Measurements from ENCODE around the gene ATP8A2.
"Not testable (repeated sequence)": the region's sequence is repeated elsewhere in the genome, so short reads cannot be mapped to it uniquely, and the experiment has no call there.

Gene ATP8A2

GRCh38 chr13:25371875-25372283 lies at the start of gene ATP8A2:
TSS of gene ATP8A2 (plus strand) at chr13:25371974. CDS start at chr13:25372213, 239 bp downstream.
- no peak for DNase-seq (ENCODE audit: low spot score)

GRCh38 chr13:25324100-25324499 lies 47.7 kb upstream of the ATP8A2 start:
- DNase-seq (ENCODE audit: low spot score): no peak

- no peak for DNase-seq (ENCODE audit: low spot score)
These were observed 42.1 kb upstream of the ATP8A2 start for GRCh38 chr13:25329706-25330105.

GRCh38 chr13:25330541-25330940 lies 41.2 kb upstream of the ATP8A2 start:
- no peak for DNase-seq (ENCODE audit: low spot score)

- no peak for DNase-seq (ENCODE audit: low spot score)
These were observed 35.9 kb upstream of the ATP8A2 start for GRCh38 chr13:25335856-25336255.

- DNase-seq (ENCODE audit: low spot score): no peak
These were observed 26.2 kb upstream of the ATP8A2 start for GRCh38 chr13:25345576-25345975.

- peak; percentile 13 for DNase-seq (ENCODE audit: low spot score)
These were observed 24.6 kb upstream of the ATP8A2 start for GRCh38 chr13:25347151-25347550.

- DNase-seq (ENCODE audit: low spot score): no peak
These were observed 20.4 kb upstream of the ATP8A2 start for GRCh38 chr13:25351404-25351803.

GRCh38 chr13:25352230-25352629 lies 19.5 kb upstream of the ATP8A2 start:
- DNase-seq (ENCODE audit: low spot score): no peak

GRCh38 chr13:25352806-25353205 lies 19.0 kb upstream of the ATP8A2 start:
- no peak for DNase-seq (ENCODE audit: low spot score)

- no peak for DNase-seq (ENCODE audit: low spot score)
These were observed 18.4 kb upstream of the ATP8A2 start for GRCh38 chr13:25353344-25353743.

- DNase-seq (ENCODE audit: low spot score): no peak
These were observed 17.4 kb upstream of the ATP8A2 start for GRCh38 chr13:25354377-25354776.

GRCh38 chr13:25360443-25360842 lies 11.3 kb upstream of the ATP8A2 start:
- DNase-seq (ENCODE audit: low spot score): not testable (repeated sequence)

GRCh38 chr13:25365720-25366235 lies 6.0 kb upstream of the ATP8A2 start:
- DNase-seq (ENCODE audit: low spot score): no peak

GRCh38 chr13:25371158-25371874 lies 458 bp upstream of the ATP8A2 start:
- DNase-seq (ENCODE audit: low spot score): no peak

- DNase-seq (ENCODE audit: low spot score): no peak
These were observed 709 bp downstream of the ATP8A2 start for GRCh38 chr13:25372284-25373081.

- DNase-seq (ENCODE audit: low spot score): peak; percentile 50
These were observed 4.1 kb downstream of the ATP8A2 start for GRCh38 chr13:25375727-25376358.

GRCh38 chr13:25377244-25377962 lies 5.6 kb downstream of the ATP8A2 start:
- no peak for DNase-seq (ENCODE audit: low spot score)

- DNase-seq (ENCODE audit: low spot score): no peak
These were observed 6.8 kb downstream of the ATP8A2 start for GRCh38 chr13:25378528-25378927.

GRCh38 chr13:25379011-25379410 lies 7.2 kb downstream of the ATP8A2 start:
- DNase-seq (ENCODE audit: low spot score): no peak

- DNase-seq (ENCODE audit: low spot score): no peak
These were observed 8.3 kb downstream of the ATP8A2 start for GRCh38 chr13:25380082-25380481.

GRCh38 chr13:25380741-25381324 lies 9.1 kb downstream of the ATP8A2 start:
- no peak for DNase-seq (ENCODE audit: low spot score)

Measured in SW480 (cell line).